Neutrophil (primary cell): ENCODE measurements around the gene ZNF326.
"Not testable (repeated sequence)": the region's sequence is repeated elsewhere in the genome, so short reads cannot be mapped to it uniquely, and the experiment has no call there.

Experiments used
- H3K27ac ChIP-seq: fragments of 200-600 bp; sonication (generic); 2 replicates; pipeline ENCODE4 v1.5.1; 2016; ENCODE audit warnings: mild to moderate bottlenecking, moderate library complexity
- H3K27me3 ChIP-seq: fragments of 200-600 bp; sonication (generic); 2 replicates; pipeline ENCODE4 v1.6.0; 2016; ENCODE audit warnings: mild to moderate bottlenecking
- H3K36me3 ChIP-seq: fragments of 200-600 bp; sonication (generic); 2 replicates; pipeline ENCODE4 v1.5.1; 2017
- H3K4me1 ChIP-seq, 2 experiments: fragments of 200-600 bp in 1 of 2; sonication (generic) in 1 of 2; 1 replicate in 1 of 2; 2 replicates in 1 of 2; pipeline versions ENCODE4 v1.5.1 to v1.6.1; 2013 to 2016; ENCODE audit warnings: low read depth in 1 of 2, low read length in 1 of 2, mild to moderate bottlenecking in 1 of 2, moderate library complexity in 1 of 2; ENCODE audit not compliant: control insufficient read depth in 1 of 2, insufficient read depth in 1 of 2
- H3K4me3 ChIP-seq, 2 experiments: fragments of 200-600 bp in 1 of 2; sonication (generic) in 1 of 2; 1 replicate in 1 of 2; 2 replicates in 1 of 2; pipeline ENCODE4 v1.5.1; 2013 to 2016; ENCODE audit warnings: low read depth in 1 of 2, low read length in 1 of 2, mild to moderate bottlenecking in 1 of 2, moderate library complexity in 1 of 2
- H3K9me3 ChIP-seq: fragments of 200-600 bp; sonication (generic); 2 replicates; pipeline ENCODE4 v1.5.1; 2016
- CTCF ChIP-seq: fragments of 200-600 bp; sonication (generic); IDR thresholded peaks from 2 replicates; pipeline ENCODE4 v1.5.1; 2016; ENCODE audit warnings: antibody characterized with exemption

ZNF326 gene

DNA sequence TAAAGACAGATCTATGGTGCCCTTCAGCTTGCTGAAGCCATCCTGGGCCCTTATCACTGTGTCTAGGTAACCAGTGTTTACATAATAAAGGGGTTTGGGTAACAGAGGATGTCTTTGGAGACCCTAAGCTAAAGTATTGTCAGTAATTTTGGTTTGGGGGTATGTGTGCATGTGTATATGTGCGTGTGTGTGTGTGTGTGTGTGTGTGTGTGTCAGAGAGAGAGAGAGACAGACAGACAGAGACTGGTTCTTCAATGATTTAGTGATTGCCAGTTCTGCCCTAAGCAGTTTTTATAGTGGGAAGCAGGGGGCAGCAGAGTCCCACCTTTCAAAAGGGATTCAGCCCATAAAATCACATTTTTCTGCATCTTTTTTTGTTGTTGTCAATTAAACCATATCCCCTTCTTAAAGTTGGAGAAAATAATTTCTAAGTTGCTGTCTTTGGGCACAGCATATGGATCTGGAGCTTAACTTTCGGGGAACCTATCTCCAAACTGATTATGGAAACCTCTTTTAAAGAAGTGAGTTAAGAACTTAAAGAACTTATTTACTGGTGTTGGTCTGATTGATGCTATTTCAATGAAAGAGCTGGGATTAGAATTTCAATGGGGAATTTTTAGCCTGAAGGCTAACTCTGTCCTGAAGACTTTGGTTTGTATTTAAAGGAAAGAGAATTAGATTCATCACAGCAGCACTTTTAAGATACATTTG lies 51.1 kb downstream of the ZNF326 start:
- H3K36me3 ChIP-seq, result no peaks in the 10 kb centered on the region
- no peak overlapping the region for H3K4me3 ChIP-seq
- no peaks in the 10 kb centered on the region for H3K9me3 ChIP-seq
- peaks cover 5% of the 10 kb centered on the region for H3K27me3 ChIP-seq
- H3K27ac ChIP-seq, result no peak overlapping the region
- no peak for TF ChIP-seq CTCF
- H3K4me1 ChIP-seq, result no peaks in the 10 kb centered on the region

DNA sequence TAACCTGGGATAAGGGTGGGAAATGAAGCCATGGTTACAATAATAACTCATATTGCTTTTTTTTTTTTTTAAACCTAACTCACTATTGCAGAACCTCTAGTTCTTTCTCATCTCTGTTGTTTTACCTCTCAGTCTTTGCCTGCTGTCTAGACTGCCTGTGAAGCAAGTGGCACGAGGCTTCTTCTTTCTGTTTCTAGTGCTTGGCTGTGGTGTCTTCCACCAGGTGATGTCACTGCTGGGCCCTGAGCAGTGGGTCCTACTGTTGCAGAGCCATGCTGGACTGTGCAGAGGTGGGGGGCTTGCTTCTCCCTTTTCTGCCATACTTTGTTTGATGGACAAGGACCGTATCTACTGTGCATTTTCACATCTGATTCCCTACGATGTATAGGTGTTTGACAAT lies 51.7 kb downstream of the ZNF326 start:
- H3K27ac ChIP-seq, result no peak overlapping the region
- H3K36me3 ChIP-seq, result no peaks in the 10 kb centered on the region
- no peak for TF ChIP-seq CTCF
- H3K4me1 ChIP-seq, result no peaks in the 10 kb centered on the region
- H3K9me3 ChIP-seq, result no peaks in the 10 kb centered on the region
- no peak overlapping the region for H3K4me3 ChIP-seq
- H3K27me3 ChIP-seq, result peaks cover 5% of the 10 kb centered on the region

- H3K27ac ChIP-seq, result no peak overlapping the region
- no peak for TF ChIP-seq CTCF
- H3K27me3 ChIP-seq, result peaks cover 5% of the 10 kb centered on the region
- H3K4me1 ChIP-seq, result no peaks in the 10 kb centered on the region
- H3K36me3 ChIP-seq, result no peaks in the 10 kb centered on the region
- H3K4me3 ChIP-seq, result no peak overlapping the region
- no peaks in the 10 kb centered on the region for H3K9me3 ChIP-seq
These were observed 53.1 kb downstream of the ZNF326 start for GRCh38 chr1:90048043-90048442.

GRCh38 chr1:90062700-90063643 lies 68.1 kb downstream of the ZNF326 start:
- H3K27ac ChIP-seq, H3K4me1 ChIP-seq, H3K4me3 ChIP-seq, H3K36me3 ChIP-seq, H3K9me3 ChIP-seq: not testable (repeated sequence)
- H3K27me3 ChIP-seq, result peaks cover 13% of the 10 kb centered on the region

DNA sequence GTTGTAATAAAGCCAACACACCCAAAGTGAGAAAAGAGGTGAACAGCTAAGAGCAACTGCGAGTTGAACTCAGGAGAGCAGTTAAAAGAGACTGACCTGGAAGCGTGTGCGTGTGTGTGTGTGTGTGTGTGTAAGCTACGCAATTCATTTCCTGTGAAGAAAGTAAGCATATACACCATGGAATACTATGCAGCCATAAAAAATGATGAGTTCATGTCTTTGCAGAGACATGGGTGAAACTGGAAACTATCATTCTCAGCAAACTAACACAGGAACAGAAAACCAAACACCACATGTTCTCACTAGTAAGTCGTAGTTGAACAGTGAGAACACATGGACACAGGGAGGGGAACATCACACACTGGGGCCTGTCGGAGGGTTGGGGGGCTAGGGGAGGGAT lies 69.2 kb downstream of the ZNF326 start:
- H3K4me3 ChIP-seq, H3K4me1 ChIP-seq, H3K27ac ChIP-seq, H3K36me3 ChIP-seq, H3K9me3 ChIP-seq: not testable (repeated sequence)
- peaks cover 13% of the 10 kb centered on the region for H3K27me3 ChIP-seq

DNA sequence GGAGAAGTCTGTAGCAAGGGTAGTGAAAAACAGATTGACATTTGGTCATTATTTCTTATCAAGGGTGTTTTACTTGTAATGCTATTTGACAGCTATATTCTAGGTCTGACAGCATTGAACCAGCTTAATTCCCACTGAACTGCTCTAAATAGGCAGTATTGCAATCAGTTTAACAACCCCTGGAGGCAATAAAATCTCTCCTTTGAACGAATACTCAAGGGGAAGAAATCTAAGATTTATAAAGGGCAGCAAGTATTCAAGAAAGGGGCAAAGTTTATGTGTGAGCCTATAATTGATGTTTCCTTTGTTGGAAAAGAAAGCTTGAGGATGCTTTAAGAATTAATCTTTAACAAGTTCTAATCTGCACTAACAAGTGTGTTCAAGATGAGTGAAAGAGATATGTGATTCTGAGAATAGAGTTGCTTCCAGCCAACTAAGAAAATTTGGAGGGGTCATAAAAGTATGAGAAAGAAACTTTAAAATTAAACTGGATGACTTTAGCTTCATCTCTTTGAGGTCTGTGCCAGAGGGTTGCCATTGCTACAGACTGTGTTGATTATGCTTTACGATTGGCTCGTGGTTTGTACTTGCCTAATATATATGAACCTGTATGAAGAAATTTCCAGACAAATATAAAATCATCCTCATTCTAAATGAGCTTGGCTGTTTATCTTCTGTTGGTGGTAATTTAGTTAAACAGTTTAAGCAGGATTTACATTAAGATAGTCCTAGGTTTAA lies 72.5 kb downstream of the ZNF326 start:
- TF ChIP-seq CTCF, result no peak
- Histone ChIP-seq H3K27ac (no peak overlapping the region), H3K4me3 (no peak overlapping the region), H3K36me3 (no peaks in the 10 kb centered on the region), H3K27me3 (peaks cover 13% of the 10 kb centered on the region), H3K9me3 (no peaks in the 10 kb centered on the region), H3K4me1 (no peaks in the 10 kb centered on the region)
